HG03066 (cell line): ENCODE results near the gene HSPB9.

ENCODE experiments used
- ATAC-seq: cut with Tn5 transposase; IDR thresholded peaks from one replicate; pipeline ENCODE4 v1.9.1; 2021; ENCODE audit warnings: low read depth; ENCODE audit not compliant: unreplicated experiment

HSPB9 gene

DNA sequence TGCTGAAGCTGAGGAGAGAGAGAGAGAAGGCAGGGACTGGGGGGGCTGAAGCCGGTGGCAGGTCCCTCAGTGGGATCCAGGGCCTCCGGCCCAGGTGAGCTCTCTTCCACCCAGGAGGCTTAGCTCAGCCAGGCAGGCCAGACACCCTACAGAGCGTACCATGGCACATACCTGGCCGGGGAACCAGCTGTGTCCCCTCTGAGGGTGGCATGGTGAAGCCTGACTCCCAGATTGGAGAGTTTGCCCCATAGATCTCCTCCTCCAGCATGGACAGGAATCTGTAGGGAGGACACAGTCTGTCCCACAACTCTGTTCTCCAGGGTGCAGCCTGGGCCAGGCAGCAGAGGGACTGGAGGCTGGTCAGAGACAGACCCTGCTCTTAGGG lies 4.5 kb upstream of the HSPB9 start:
- ATAC-seq, result no peak

DNA sequence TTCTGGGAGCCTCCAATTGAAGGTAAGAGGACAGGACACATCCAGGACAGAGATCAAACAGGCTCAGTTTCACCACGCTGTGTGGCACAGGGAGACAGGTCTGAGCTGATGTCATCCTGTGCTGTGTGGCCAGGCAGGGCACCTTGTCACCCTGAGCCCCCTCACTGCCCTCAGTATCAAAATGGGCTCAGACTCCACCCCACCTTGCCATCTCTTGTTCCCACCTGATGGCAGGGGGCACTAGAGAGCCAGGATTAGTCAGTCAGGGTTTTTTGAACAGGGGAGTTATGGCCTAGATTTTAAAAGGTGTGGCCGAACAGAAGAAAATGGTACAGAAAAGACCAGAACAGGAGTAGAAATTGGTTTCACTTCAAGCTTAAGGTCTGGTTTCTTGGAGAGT lies 4.1 kb upstream of the HSPB9 start:
- ATAC-seq, result no peak

DNA sequence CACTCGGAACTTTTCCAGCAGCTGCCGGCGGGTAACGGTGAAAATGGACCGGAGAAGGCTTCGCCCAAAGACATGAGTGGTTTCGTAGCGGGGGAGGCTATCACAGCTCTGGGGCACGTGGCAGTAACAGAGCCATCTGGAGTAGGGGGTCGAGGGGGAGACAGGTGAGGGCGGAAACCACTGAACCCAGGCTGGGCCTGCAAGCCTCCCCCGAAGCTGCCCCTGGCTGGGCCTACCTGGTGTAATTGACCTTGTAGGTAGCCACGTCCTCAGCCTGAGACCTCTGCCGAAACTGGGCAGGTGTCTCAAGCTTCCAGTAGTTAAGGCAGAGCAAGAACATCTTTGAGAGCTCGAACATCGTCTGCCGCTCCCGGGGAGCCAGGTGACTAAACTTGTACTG lies 3.3 kb upstream of the HSPB9 start:
- no peak for ATAC-seq

DNA sequence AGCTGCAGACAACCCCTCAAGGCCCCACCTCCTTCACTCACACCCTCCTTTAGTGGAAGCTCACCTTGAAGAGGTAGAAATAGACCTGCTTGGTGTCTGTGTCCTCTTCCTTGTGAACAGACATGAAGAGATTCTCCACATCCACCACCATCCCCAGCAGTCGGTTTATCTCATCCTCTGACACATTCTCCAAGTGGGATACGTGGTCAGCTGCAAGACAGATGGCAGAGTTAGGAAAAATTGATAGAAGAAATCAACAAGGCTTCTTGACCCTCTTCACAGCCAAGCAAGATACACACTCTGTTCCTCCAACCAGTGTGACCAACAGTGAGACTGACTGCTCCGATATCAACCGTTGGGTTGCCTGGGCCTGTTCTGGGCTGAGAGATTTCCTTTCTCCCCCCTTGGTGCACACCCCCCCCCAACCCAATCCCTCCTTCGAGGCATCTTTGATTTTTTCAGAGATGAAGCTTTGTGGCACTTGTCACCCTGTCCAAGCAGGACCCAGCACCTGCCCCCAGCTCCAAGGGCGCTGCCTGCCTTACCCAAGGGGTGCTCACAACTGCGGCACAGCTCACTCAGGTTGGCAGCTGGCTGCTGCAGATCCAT lies 2.3 kb upstream of the HSPB9 start:
- ATAC-seq, result no peak

DNA sequence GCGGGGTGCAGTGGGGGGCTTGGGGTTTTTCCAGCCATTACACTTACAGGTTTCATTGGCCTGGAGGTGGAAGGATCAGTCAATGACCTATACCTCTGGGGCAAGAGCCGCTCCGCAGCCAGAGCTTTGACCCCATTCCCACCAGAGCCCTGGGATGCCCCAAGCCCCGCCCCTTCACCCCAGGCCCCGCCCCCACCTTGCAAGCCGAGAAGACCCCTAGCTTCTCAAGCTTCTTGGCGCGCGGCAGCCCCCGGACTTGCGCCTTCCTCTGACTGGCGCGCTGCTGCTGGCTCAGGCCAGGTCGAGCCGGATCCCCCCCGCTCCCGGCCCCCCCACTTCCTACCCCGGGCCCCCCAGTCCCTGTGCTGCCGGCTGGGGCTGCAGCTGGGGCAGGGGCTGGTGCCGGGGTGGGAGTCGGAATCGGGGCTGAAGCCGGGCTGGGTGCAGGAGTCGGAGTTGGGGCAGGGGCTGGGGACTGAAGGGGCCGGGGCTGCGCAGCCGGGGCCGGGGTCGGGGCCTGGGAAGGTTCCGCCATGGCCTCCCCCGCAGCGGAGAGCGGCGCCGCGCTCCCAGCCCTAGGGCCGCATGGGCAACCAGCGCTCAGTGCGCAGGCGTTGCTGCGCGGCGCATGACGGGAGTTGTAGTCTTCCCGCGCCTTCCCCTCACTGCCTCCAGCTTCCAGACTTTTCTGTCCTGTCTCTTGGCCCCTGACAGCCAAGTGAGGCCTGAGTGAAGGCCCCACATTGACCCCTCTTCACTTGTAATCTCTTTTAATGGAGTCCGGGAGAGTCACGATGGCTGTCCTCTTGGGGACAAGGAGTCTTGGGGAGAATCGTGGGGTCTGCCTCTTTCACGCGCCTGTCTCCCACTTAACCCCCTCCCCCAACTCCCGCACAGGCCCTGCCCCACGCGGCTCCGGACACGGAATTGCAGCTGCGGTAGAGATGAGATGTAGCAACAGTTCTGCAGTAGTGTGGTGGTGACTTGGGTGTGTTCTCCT lies 1.5 kb upstream of the HSPB9 start, which contains the start of gene KAT2A:
Gene KAT2A, minus strand, starts transcription at position 598 of the 1,000 bp plus-strand sequence. Its CDS starts 63 bp downstream, at position 535.
- no peak for ATAC-seq

DNA sequence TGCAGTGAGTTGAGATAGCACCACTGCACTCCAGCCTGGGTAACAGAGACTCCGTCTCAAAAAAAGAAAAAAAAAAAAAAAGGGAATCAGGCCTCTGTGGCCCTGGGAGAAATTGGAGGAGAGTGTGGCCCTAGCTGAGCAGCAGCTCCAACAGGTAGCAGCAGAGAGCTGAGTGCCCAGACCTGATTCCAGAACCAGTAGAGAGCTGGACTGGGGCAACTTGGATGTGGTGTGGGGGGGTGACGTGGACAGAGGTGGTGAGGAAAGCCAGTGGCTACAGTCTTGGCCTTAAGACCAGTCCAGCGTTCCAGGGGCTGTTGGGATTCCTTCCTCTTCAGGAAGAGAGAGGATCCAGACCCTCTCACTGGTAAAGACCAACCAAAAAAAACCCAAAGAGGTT lies 1.7 kb downstream of the HSPB9 start:
- no peak for ATAC-seq

DNA sequence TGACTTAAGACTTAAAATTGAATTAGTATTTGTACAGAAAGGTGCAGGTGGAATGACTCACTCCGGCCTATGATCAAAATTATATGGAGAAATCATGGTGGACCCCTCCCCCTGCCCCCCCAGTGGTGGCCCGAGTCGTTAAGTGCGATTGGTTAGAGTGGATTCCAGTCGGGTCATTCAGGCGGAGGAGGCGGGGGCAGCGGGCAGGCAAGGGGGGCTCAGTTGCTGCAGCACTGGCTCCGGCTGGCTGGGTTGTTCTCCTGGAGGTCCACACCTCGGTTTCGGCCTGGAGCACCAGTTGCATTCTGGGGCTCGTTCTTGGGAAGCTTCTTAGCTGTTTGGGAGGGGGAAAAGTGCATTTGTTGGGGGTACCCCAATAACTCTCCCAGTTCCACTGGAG lies 3.0 kb downstream of the HSPB9 start:
- no peak for ATAC-seq

DNA sequence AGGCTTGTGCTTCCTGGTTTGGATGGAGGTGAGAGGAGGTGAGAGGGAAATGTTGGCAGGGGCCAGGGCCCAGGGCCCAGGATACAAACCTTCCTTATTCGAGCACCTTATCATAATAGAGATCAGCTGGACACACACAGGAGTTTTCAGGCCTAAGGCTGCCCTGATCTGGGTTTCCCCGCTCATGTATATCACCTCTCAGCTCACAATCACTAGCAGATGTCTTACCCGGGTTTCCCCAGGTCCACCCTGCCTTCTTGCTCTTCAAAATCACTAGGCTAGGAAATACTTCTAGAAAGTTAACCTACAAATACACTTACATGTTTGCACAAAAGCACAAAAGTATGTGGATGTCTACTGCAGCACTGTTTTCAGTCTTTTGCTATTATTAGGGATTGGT lies 4.2 kb downstream of the HSPB9 start:
- ATAC-seq, result no peak

DNA sequence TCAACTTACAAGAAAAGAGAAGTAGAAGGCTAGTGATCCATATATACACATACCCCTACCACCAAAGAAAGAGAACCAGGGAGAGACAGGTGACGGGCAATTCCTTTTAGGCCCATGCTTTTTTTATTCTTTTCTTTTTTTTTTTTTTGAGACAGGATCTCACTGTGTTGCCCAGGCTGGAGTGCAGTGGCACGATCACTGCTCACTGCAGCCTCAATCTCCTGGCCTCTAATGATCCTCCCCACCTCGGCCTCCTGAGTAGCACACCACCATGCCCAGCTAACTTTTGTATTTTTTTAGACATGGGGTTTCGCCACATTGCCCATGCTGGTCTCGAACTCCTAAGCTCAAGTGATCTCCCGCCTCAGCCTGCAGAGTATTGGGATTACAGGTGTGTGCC lies 4.8 kb downstream of the HSPB9 start:
- ATAC-seq, result no peak

DNA sequence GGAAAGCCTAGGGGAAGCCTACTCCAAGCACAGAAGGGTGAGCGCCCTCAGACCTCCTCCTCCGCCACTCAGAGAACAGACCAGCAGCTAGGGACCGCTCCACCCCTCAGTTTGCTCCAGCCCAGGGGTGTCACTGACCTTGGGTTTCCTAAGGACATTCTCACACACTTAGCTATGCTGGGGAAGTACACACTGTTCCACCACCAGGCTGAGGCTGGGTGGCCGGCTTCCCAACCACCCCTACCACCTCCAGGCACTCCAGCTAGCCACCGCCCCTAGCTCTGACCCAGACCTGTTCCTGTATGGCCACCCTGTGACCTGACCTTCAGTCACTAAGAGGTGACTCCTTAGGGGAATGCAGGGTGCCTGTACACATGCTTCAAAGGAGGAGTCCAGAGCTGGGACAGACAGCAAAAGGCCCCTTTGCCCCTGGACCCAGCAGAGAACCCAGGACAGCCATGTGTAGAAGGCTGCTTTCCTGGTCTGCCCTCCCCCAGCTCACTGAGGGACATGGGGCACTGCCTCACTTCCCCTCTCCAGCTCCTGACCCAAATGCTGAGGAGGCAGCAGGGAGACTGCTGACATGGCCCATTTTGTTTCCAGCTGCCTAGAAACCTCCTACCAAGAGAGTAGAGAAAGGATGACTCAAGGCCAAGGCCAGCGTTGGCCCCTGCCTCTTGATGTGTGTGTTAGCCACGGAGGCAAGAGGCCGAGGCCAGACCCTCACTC lies 6.7 kb downstream of the HSPB9 start:
- ATAC-seq, result no peak

DNA sequence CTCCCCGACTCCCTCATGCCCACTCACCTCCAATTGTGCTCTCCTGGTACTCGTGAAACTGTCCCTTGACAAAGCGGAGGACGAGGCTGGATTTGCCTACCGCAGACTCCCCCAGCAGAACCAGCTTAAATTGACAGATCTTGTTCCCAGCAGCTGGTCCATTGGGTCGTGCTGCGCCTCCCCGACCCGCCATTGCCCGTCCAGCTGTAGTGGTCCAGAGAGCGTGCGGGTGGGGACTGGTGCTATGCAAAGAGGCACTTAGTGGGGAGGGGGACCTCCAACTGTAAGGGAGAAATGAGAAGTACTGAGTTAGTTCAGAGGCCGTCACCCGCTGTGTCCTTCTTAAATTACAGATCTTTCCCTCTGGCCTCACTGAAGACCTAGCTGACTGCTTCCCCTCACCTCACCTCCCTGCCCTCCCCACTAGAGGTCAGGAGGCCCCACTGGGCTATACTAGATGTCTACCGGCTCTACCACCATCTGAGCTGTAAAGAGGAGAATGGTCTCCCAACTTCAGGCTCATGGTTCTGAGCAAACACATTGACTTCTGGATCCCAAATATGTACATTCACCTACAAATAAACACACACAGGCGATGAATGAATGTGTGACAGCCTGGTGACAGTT lies 7.8 kb downstream of the HSPB9 start:
- ATAC-seq, result no peak

DNA sequence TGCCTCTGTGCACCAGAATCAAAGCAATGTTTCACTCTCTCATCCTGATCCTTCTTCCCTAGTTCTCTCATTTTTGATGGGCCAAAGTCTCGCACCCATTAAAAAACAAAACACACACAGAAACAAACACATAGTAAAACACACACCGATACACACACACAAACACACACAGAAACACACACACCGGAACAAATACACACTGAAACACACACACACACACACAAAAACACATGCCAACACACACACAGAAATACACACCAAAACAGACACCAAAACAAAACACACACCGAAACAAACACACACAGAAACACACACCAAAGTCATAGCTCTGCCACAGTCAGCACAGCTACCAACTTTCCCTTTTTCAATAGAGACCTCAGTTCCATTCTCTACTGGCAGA lies 8.6 kb downstream of the HSPB9 start:
- ATAC-seq, result no peak

DNA sequence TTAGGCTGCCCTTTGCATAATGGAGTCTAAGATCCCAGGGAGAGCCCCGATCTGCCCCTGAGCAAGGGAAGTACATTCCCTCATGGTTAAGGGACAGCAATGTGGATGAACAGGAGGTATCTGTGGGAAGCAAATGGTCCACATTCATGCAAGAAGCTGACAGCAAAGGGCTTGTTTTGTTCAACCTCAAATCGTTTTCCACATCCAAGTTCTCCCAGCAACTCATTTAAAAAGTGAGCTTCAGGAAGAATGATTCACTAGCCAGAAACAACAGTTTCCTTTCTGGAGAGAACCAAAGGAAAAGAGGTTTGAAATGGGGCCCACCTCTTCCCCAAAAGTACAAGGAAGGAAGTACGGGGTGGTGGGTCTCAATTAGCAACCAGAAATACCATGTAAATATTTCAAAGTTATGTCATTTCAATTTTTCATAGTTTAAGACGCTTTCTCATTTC lies 9.4 kb downstream of the HSPB9 start:
- no peak for ATAC-seq

DNA sequence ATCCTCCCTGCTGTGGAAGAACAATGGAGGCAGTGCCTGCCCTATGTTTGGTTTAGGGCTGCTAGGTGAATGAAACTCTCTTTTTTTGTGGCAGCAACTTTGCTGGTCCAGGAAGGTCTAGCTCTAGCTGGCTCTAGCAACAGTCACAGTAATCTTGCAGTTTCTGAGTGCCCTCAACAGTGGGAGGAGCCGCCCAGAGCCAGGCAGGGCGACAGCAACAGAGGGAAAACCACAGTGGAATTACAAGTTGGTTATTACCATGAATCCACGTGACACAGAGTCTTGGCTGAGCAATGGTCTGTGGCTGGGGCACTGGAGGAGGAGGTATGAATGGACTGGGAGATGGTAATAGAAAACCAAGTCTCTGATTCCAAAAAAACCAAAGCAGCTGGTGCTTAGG lies 10.3 kb downstream of the HSPB9 start:
- ATAC-seq, result peak; percentile 40

DNA sequence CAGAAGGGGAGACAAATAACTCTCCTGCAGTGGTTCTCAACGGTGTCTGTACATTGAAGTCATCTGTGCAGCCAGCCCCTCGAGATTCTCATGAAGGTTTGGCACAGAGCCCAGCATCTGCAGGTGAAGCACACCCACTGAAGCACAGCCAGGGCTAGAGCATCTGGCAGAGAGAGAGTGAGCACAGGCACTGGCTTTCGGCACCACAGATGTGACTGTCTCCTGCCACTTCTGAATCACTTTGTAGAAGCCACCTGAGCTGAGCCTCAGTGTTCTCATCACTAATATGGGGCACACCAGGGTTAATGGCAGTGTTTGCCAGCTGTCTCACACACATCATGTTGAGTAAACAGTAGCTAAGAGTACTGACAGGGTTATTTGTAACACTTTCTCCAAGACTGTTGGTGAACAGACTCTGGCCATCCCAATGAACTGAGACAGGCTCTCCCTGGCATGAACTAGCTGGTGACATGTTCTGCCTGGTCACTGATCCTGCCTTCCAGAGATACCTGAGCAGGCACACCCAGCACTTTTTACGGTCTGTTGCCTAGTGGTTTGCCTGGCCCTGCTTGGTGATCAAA lies 10.9 kb downstream of the HSPB9 start:
- peak; percentile 63 for ATAC-seq

DNA sequence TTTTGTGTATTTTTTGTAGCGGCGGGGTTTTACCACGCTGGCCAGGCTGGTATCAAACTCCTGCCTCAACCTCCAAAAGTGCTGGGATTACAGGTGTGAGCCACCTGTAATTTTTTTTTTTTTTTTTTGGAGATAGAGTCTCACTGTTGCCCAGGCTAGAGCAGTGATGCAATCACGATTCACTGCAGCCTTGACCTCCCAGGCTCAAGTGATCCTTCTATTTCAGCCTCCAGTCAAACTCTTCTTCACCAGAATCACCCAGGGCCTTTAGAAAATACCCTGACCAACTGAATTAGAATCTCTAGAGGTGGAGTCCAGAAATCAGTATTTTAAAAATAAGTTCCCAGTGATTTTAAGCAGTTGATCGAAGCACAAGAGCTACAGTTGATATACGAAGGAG lies 12.5 kb downstream of the HSPB9 start:
- ATAC-seq, result no peak

DNA sequence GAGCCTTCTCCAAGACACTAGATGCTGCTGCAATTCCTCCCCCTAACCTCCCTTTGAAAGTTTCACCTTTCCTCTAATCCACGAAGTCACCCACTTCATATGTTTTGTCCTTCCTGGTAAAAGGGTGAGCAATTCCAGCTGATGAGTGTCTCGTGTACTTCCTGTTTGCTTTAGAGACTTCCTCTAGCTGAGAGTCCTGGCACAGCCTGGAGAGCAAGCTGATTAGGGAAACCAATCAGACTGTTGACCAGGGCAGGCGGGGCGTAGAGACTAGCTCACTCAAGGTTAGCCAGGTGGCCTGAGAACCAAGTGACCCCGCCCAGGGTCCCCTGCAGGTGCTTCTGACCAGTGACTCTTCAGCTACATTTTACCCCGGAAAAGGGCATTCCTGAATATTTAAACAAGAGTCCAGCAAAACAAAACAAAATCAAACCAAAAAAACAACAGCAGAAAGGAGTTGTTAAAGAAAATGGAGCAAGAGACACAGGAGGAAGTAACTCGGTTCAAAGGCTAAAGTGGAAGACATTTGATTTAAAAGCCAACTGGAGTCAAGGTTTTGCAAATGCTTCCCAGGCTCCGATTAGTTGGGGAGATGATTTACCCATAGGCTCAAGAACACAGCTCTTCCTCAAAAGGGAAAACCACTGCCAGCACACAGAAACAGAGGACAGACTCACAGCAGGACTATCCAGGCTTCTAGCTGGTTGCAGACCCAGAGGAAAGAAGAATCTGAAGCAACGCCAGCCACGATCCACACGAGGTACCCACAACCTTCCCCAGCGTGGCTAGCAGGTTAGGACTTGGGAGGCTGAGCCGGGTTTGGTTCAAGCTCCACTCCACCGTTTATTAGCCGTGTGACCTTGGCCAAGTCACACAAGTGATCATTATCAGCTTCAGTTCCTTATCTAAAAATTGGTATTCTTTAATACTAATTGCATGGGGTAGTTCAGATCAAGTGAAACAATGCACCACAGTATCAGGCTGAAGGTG lies 13.4 kb downstream of the HSPB9 start:
- ATAC-seq, result no peak

DNA sequence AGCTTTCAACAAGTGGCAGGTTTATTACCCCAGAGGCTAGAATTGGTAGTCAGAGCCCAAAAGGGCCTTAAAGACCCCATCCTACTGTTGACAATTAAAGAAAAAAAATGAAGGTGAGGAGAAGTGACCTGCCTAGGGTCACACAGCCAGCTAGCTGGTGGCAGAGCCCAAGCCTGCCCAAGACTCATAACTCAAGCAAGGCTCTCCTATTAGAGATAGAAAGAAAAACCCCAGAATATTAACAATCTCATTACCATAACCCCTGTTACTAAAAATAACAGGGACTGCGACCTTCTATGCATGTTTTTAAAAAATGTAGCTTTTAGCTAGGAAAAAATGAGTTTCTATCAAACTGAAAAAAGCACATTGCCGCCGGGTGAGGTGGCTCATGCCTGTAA lies 14.0 kb downstream of the HSPB9 start:
- ATAC-seq, result no peak
